C4-2B (cell line): Measurements from ENCODE around the gene TEX2.

ENCODE experiments used
- CTCF ChIP-seq: fragments of 450-650 bp; conservative IDR thresholded peaks from 2 replicates; pipeline ENCODE4 v1.5.1; 2017; ENCODE audit warnings: mild to moderate bottlenecking
- ZFX ChIP-seq: fragments of 450-650 bp; IDR thresholded peaks from 2 replicates; pipeline ENCODE4 v1.6.1; 2017

GRCh38 chr17:64291268-64291851, 28.3 kb upstream of the TEX2 start:
- peak; percentile 89 for TF ChIP-seq CTCF
- TF ChIP-seq ZFX, result no peak
